HG02973 (cell line): Measurements from ENCODE around the gene BMF.

ENCODE experiments used
- ATAC-seq: cut with Tn5 transposase; IDR thresholded peaks from one replicate; pipeline ENCODE4 v1.9.1; 2021; ENCODE audit warnings: moderate library complexity; ENCODE audit not compliant: unreplicated experiment

BMF gene

GRCh38 chr15:40104296-40104864, 4.3 kb downstream of the BMF start:
- no peak for ATAC-seq

DNA sequence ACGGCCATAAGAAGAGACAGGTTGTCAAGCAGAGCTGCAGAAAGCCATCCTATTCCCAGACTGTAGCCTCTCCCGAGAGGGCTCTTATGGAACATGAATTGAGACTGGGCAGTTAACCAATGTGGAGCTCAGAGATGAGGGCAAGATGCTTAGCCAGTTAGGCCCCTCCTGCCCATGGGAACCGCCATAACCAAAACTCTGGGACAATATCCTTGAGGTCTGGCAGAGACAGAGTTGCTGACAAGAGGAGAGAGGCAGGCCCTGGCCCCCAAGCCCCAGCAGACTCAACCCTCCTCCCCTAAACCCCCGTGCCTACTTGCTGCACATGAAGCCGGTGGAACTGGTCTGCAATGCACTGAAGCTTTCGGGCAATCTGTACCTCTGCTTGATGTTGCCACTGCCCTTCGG, 4.8 kb downstream of the BMF start:
- ATAC-seq = no peak

GRCh38 chr15:40102897-40103858, 5.5 kb downstream of the BMF start:
- no peak for ATAC-seq

GRCh38 chr15:40100947-40101905, 7.5 kb downstream of the BMF start:
- ATAC-seq = no peak

DNA sequence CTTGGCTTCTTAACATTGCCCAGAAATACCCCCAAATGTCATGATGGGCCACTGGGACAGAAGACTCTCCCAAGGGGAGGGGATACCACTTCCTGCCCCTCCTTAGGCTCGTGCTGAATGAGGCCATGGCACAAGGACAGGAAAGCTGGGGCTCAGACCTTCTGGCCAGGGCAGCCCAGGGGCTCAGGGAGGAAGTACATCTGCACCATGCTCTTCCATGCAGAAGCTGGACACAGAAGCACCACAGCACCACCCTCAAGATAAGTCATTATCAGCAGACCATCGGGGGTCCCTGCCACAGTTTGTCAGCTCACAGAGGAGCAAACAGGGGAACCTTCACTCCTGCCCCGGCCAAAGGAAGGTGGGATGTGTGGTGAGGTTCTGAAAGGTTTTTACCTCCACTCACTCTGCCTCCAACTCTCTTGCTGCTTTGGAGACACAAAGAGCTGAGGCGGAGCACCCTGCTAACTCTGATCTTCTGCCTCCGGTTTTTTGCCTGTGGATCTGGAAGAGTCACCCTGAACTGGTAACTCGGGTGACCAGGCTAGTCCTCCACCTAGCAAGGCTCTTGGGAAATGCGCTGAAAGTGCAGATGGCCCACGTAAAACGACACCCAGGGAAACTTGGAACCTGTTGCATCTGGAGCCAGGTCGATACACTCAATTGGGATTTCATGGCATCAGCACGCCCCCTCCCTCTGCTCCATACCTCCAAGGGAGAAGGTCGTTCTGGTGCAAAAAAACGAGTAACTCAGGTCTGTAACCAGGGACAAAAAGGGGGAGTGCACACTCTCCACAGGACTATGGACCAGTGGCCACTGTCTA, 8.3 kb downstream of the BMF start:
- no peak for ATAC-seq

DNA sequence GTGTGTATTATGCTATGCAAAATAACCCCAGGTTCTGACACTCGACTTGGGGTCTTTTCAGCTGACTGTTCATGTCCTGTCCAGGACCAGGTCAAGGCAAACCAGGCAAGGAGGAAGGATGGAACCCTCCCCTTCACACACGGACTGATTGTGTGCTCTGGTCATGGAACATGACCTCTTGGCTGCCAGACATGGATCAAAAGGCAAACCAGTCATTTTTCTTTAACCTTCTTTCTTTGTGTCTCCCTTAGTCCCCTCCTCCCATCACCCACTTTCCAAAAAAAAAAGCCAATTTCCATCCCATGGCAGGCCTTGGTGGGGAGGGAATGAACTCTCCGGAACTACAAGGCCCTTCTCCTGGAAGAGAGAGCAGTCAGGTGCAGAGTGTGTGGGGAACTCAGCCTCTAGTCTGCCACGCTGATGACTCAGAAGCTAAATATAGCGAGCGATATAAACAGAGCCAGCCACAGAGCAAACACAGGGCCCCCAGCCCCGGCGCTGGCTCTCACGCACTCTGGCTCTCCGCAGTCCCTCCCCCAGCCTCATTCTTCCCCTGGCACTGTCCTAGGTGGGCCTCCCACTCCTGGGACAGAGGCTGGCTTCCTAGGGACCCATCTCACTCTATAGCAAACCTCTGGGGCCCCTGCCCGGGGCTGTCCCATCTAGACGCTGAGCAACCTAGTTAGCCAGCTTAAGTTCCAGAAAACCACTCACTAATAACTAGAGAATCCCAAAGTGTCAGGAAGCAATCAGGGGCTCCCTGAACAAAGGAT, 10.0 kb downstream of the BMF start:
- ATAC-seq = peak; percentile 66

DNA sequence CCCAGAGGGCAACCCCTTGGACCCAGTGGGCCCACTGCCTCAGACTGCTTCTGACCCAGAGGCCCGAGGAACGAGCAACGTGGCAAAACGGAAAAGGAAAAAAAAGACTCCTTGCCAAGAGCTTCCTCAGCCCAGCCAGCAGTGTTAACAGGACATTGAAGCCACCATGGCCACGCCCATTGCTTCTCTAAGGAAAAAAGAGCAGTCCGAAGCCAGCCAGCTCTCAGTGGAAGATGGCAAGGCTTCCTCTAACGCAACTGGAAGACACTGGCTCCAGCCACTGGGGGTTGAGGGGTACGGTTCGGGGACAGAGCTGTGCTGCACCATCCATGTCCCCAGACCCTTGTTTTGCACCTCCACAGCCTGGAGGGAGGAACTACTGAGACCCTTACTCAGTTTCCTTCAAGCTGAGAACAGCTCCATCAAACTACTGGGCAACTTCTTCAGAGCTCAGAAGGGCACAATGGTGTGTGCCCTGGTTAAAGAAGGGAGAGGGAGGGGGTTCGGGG, 10.7 kb downstream of the BMF start:
- ATAC-seq = no peak

- no peak for ATAC-seq
Measured at GRCh38 chr15:40097096-40097967, 11.3 kb downstream of the BMF start.

DNA sequence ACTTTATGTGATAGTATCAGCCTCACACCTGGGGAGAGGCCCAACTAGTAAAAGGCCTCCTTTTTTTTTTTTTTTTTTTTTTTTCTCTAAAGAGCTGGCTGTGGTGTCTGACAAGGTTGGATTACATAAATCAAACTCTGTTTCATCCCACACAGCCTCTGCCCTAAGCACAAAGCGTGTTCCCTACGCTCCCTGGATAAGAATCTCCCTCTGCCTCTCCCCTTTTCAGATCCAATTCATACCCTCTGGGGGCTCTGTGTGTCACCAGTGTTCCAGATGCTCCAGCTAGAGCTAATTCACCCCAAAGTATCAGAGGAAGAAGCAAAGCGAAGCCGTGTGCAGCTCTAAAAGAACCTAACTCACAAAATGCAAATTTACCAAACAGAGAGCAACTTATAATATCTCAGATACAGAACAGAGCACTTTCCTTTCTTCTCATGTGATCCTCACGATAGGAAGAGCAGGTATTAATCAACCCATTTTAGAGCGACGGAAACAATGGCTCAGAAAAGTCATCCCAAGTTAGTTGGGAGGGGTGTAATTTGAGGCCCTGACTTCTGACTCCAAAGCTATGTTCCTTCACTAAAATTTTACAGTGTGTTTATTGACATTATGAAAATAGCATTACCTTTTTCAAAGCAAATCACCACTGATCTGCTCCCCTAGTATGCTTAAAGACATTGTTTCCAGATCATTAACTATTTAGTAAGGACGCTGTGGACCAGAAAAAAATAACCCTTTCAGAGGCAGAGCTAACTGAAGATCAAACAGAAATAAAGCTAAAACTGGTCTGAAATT, 12.4 kb downstream of the BMF start:
- peak; percentile 37 for ATAC-seq

DNA sequence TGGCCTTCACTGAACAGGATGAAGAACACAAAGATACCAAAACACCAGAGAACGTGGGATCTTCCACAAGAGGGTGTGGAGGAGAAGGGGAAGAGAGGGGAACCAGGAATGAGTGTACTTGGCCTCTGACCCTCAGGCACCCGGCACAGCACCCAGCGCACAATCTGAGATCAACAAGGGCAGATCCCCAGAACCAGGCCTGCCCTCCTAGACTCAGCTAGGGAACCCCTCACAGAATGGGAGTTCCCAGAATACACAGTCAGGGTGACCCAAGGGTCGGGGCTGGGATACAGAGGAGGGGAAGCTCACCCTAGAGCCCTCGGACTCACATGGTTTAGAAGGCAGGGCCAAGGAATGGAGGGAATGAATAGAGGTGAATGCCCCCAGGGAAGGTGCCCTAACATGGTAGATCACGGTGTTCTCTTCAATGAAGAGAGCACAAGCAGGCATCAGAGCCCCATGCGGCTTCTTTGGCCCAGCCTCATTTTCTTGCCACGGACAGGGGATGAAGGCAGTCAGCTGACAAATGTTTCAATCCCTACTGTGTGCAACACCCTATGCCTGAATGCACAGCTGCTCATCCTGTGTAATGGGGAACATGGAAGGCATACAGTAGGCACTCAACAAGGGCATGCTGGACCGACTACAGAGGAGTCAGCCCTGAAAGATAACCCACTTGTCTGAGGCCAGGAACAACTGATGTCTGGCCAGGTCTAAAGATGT, 13.1 kb downstream of the BMF start:
- ATAC-seq = no peak

DNA sequence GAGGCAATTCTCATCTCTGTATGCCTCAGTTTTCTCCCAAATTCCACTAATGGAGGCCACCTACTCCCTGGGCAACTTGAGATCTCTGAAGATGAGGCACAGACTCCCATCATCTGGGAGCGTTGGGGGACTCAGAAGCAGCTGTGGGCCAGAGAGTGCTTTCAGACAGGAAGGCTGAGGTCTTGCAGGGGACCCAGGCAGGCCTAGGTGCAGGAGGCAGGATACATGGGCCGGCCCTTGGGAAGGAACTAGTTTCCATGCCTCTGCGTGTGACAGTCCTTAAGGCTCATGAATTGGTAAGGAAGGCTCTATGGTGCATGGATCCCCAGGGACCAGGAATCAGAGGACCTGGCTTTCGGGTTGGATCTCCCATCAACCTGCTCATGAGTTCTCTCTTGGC, 14.5 kb downstream of the BMF start:
- no peak for ATAC-seq

DNA sequence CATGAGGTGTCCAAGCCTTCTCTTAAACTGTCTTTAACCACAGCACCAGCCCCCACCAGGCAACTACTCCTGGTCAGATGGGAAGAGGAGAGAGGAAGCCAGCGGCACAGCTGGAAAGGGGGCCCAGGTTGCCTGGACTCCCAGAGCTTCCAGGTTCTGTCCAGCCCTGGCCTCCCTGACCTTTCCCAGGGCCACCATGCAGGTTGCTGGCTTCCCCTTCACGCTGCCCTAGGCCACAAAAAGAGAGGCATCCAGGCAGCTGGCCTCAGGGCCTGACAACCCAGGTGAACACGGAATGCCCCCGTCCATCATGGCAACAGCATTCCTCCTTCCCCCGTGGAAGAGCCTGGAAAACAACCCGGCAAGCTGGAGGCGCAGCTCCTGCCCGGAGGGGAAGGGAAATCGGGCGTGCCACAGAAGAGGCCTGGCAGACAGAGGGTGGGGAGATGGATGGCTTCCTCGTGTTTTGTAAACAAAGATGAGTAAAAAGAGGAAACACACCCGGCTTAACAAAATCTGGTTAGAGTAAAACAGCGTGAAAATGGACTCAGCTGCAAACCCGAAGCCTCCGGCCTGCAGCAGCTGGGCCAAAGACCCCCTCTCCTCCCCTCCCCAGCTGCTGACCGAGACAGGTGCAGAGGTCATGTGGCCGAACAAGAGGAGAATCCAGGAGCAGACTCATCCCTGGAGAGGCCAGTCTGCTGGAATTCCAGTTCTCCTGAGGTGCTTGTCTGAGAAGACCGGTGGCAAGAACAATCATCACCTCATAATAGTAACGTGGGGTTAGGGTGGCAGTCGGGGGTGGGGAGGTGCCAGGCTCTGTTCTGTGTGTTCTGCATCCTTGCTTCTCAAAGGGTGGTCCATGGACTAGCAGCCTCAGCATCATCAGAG, 15.5 kb downstream of the BMF start:
- no peak for ATAC-seq

- ATAC-seq = no peak
Measured at GRCh38 chr15:40092256-40092978, 16.3 kb downstream of the BMF start.

GRCh38 chr15:40091861-40092255, 16.8 kb downstream of the BMF start:
- ATAC-seq = no peak

DNA sequence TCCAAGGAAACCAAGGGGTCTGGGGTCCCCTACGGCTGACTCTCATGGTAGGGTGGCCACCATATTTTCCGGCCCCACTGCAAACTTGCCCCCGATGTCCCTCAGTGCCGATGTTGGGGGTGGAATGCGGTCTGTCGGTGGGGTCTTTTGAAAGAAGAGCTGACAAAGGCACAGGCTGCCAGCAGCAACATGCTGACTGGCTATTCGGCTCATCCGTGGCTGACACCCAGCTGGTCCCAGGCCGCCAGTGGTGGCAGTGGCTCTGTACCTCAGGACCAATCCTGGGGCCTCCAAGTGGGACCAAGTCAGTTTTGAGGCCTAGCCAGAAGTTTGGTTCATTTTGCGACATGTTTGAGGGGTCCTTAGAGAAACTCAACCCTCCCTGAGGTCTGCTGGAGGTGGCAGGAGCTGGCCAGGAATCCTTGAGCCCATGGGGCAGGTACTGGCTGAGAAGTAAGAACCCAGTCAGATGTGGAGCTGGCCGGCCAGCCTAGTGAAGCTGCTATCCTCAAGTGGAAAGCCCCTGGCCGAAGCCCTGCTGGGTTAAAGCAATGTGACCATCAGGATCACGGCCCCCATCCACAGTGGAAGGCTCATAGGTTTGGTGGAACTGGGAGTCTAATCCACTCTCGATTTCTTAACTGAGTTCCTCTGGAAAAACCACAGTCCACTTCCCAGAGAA, 17.8 kb downstream of the BMF start:
- no peak for ATAC-seq
